ENCODE data around the gene CHID1.

- TF ChIP-seq CTCF (IDR thresholded peaks at IDR 0.05) (no peak), POLR2A (IDR thresholded peaks at IDR 0.05; ENCODE audit: low read depth) (no peak), POLR2AphosphoS5 (IDR thresholded peaks at IDR 0.05) (no peak), EP300 (IDR thresholded peaks at IDR 0.05) (no peak)
Observed at GRCh38 chr11:936199-936598, 25.6 kb upstream of the CHID1 start.

Measured in esophagus muscularis mucosa (tissue), 4 donors.